GM18520 (cell line): ENCODE results near the gene AAK1.
"Not testable (repeated sequence)": the region's sequence is repeated elsewhere in the genome, so short reads cannot be mapped to it uniquely, and the experiment has no call there.

Experiments
- ATAC-seq: cut with Tn5 transposase; IDR thresholded peaks from one replicate; pipeline ENCODE4 v1.9.1; 2021; ENCODE audit not compliant: unreplicated experiment

AAK1 gene

DNA sequence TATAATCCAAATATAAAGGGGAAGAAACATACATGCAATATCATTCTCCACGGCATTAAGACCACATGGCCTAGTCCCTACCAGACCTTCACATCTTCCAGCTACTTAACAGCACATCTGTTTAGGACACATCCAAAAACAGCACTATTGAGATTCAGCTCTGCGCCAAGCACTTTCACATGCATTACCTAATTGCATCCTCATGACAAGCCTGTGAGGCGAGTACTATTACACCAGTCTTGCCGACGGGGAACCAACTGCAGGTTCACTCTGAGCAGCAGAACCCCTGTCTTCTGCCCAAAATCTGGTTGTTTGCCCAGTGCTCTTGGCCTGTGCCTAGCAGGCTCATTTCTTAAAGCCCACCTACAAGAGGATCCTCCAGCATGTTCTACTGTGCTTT is 66.7 kb downstream of the AAK1 start:
- ATAC-seq, result no peak

DNA sequence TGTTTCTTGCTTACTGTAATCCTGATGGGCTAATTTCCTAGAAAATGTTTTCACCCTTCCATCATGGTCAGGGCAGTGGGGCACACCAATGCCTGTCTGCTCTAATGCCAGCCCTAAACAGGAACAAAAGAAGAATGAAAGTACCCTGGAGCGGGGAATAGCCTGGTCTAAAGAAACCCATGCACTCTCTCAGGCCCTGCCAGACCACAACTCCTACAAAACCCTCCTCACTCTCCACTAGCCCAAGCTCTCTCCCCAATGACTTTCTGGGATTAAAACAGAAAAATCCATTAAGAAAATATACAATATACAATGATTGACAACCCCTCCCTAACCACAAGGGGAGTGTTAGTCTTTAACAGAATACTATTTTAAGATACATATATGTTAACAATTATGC is 67.6 kb downstream of the AAK1 start:
- ATAC-seq, result no peak

DNA sequence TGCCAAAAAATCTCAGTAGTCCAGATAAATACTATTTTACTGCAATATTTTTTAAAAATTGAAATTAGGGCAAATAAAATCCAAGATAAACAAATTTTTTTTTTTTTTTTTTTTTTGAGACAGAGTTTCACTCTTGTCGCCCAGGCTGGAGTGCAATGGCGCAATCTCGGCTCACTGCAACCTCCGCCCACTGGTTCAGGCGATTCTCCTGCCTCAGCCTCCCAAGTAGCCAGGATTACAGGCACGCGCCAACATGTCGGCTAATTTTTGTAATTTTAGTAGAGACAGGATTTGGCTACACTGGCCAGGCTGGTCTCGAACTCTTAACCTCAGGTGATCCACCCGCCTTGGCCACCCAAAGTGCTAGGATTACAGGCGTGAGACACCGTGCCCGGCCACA is 68.2 kb downstream of the AAK1 start:
- ATAC-seq, result not testable (repeated sequence)

GRCh38 chr2:69572641-69573040 is 70.9 kb downstream of the AAK1 start:
- ATAC-seq, result no peak

DNA sequence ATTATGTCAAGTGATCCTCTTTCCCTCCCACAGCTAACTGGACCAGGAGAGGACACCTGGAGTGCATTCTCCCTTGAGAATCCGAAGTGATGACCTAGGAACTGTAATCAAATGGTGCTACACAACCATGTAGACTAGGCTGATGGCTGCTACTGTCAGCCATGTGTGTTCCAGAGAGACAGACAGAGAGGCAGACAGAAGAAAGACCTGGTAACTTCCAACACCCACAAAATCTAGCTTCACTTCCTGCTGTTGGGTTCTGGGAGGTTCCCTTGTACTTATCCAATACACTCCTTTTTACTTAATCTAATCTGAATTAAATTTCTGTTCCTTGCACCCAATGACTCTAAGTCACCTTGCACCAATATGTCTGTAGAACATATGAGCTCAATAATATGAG is 72.3 kb downstream of the AAK1 start:
- ATAC-seq, result no peak

DNA sequence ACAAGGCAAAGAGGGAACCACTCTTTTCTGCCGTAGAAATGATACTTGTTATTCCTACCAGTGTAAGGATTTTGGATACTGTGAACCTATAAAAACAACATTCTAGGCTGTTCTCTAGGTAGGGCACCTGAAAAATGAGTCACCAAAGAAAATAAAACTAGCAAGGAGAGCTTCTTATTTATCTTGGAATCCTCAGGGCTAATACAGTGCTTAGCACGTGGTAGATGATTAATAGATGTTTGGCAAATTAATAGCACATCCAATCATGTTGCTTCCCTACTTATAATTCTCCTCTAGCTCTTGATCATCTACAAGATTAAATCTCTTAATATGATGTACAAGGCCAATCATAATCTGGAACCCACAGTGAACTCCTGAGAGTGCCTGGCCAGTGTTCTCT is 73.1 kb downstream of the AAK1 start:
- ATAC-seq, result no peak

DNA sequence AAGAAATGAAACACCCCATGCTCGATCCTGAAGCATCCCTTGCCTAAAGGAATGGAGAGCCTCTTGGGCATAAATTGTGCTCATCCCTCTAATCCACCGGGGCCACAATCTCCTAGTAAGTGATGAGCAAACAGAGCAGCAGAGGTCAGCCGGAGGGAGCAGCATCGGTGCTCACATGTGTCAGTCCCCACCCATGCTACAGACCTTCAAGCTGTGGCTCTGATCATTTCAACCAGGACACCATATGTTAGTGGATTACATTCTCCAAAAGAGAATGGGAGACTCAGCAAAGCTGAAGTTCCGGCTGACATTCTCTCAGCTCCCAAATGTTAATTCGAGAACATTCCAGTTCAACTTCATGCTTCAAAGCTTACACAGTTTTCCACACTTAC is 75.6 kb downstream of the AAK1 start:
- ATAC-seq, result no peak

- ATAC-seq, result no peak
Observed at GRCh38 chr2:69567157-69567908, 76.2 kb downstream of the AAK1 start.

- ATAC-seq, result no peak
Observed at GRCh38 chr2:69566669-69567068, 76.9 kb downstream of the AAK1 start.

GRCh38 chr2:69565431-69565839 is 78.1 kb downstream of the AAK1 start:
- peak; percentile 62 for ATAC-seq

DNA sequence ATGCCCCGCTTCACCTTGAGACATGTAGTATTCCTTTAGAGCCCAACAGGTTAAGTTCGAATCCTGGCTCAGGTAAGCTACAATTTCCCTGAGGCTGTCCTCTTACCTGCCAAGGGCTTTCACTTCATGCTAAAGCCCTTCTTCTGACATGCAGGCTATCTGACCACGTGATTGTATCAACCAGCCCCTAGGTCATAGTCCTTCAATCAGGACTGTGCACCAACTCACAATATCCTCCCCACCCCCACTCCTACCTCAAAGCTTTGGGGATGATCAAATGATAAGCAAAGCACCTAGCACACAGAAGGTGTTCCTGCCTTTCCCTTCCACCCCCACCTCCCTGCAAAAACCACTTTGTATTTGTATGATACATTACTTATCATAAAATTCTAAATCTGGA is 78.9 kb downstream of the AAK1 start:
- no peak for ATAC-seq

- ATAC-seq, result no peak
Observed at GRCh38 chr2:69563021-69563420, 80.5 kb downstream of the AAK1 start.

GRCh38 chr2:69561101-69561500 is 82.4 kb downstream of the AAK1 start:
- no peak for ATAC-seq

- ATAC-seq, result no peak
Observed at GRCh38 chr2:69560147-69560482, 83.4 kb downstream of the AAK1 start.

- peak; percentile 51 for ATAC-seq
Observed at GRCh38 chr2:69559442-69560146, 83.9 kb downstream of the AAK1 start.

DNA sequence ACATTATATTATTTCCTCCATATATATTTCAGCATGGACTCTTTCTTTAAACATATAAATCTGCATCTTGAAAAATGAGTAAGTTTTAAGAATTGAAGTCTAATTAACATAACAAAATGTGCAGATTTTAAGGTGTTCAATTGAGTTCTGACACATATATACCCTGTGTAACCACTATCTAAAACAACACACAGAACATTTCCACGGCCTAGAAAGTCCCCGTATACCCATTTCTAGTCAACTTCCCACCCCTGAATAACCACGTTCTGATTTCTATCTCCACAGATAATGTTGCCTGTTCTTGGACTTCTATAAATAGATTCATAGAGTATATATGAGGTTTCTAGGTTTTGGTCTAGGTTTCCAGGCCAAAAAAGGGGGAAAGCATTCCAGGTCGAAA is 87.5 kb downstream of the AAK1 start:
- ATAC-seq, result no peak

DNA sequence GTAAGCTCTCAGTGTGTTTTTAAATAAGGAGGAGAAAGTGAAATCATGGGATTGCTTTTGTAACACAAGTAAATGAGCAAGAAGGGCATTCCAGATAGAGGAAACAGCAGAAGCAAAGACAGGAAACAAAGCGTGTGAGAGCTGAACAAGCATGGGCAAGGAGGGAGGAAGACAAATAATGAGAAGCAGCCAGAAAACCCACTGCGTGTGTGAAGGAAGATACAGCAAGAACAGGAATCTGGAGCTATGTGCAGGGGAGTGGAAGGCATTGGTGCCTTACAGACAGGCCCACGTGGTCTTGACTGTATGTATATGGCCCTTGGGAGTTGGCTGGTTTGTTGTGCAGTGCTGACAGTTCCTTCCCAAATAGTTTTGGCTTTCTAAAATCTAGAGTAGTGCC is 88.6 kb downstream of the AAK1 start:
- no peak for ATAC-seq

GRCh38 chr2:69554568-69554967 is 89.0 kb downstream of the AAK1 start:
- ATAC-seq, result no peak

DNA sequence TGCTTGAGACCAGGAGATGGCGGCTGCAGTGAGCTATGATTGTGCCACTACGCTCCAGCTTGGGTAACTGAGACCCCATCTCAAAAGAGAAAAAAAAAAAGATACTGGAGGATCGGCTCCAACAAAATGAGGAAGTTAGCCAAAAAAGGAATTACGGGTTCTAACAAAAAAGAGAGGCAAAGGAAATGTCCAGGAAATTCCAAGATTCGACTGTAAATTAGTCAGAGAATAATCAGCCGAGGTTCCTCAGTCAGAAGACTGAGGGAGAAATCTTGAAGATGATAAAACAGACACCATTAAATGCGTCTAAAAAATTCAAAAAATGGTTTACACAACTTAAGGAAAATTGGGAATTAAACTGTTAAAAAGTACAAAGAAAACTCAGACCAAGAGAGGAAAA is 89.5 kb downstream of the AAK1 start:
- ATAC-seq, result no peak

GRCh38 chr2:69550511-69550910 is 93.0 kb downstream of the AAK1 start:
- not testable (repeated sequence) for ATAC-seq

DNA sequence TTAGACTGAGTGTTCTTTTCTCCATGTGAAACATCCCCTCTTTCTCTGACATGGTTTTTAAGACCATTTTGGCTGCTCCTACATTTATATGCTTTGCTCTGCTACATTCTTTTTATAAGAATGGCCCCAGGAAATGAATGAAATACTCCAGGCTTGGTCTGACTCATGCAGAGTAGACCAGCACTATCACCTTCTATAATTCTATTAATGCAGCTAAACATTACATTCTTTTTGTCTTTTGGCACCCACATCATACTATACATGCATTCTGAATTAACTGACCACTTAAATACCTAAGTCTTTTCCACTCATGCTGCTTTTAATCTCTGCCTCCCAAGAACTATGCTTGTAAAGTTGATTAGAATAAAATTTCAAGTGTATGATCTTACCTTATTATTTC is 94.1 kb downstream of the AAK1 start:
- no peak for ATAC-seq

DNA sequence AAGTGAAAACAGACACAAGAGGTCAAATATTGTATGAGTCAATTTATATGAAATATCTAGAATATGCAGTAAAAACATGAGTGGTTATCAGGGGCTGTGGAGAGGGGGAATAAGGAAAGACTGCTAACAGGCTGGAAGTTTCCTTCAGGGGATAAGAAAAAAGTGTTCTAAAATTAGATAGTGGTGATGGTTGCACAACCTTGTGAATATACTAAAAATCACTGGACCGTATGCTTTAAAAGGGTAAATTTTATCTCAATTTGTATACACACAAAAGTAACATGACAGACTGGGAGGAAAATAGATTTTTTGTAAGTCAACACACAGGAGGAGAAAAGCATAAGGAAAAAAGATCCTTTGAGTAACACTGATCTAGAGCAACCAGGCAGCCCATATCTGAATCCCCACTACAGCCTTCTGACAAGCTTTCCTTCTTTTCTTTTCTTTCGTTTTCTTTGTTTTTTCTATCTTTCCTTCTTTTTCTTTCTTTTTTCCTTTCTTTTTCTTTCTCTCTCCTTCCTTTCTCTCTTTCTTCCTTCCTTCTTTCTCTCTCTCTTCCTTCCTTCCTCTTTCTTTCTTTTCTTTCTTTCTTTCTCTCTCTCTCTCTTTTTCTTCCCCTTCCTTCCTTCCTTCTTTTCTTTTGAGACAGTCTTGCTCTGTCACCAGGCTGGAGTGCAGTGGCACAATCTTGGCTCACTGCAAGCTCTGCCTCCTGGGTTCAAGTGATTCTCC is 95.4 kb downstream of the AAK1 start:
- no peak for ATAC-seq
